ENCODE measurements around the gene TXNDC12.
A peak's percentile ranks its signal among the peaks of the same experiment; 100 is the strongest.
"Not testable (repeated sequence)": the region's sequence is repeated elsewhere in the genome, so short reads cannot be mapped to it uniquely, and the experiment has no call there.

Gene TXNDC12

DNA sequence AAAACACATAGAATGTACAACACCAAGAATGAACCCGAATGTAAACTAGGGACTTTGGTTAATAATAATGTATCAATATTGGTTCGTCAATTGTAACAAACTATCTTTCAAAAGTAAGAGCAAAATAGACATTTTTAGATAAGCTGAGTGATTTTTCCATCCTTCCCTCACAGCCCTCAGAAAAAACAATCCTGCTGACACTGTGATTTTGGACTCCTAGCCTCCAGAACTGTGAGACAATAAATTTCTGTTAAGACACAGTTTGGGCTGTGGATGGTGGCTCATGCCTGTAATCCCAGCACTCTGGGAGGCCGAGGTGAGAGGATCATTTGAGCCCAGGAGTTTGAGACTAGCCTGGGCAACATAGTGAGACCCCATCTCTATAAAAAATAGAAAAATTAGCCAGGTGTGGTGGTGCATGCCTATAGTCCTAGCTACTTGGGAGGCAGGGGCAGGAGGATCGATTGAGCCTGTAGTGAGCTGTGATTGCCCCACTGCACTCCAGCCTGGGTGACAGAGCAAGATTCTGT lies 9.3 kb downstream of the TXNDC12 start:
- DNase-seq = not testable (repeated sequence)

DNA sequence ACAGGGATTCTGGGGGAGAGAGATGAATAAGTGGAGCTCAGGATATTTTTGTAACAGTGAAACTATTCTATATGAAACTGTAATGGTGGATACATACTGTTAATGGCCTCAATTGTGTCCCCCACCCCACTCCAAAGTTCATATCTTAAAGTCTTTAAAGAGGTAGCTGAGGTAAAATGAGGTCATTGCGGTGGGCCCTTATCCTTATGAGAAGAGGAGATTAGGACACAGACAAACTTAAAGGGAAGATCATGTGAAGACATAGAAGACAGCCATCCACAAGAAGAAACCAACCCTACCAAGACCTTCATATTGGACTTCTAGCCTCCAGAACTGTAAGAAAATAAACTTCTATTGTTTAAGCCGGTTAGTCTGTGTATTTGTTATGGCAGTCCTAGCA lies 9.8 kb downstream of the TXNDC12 start:
- DNase-seq = no peak

DNA sequence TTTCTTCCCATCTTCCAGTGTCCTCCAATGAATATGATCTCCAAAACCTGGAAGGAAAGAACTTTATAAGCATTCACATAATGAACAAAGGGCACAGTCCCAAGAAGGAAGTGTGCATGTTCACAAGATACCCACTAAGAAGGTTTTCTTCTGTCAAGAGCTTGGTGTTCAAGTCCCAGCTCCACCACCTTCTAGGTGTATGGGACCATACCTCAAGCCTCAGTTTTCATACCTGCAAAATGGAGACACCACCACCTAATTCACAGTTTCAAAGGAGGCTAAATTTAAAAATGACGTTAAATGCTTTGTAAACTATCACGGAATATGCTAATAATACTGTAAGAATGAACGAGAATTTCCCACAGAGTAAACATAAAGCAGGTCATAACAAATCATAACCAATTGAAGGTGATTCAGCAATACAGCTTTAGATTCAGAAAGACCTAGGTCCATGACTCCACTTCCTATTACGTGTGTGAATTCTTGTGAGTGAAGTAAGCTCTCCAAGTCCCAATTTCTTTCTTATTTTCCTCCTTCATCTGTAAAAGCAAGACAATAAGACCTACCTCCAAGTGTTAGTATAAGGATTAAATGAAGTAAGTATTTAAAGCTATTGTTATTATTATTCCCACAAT lies 13.3 kb downstream of the TXNDC12 start:
- DNase-seq = no peak

DNA sequence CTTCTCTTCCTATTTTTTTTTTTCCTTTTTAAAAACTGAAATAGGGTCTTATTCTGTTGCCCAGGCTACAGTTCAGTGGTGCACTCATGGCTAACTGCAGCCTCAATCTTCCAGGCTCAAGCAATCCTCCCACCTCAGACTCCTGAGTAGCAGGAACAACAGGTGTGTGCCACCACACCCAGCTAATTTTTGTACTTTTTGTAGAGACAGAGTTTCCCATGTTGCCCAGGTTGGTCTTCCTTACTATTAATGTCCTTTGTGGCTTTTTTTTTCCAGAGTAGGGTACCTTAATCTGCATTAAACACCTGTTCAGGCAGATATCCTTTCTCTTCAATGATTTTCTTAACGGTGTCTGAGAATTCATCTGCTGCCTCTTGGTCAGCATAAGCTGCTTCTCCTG lies 17.1 kb downstream of the TXNDC12 start:
- no peak for DNase-seq

DNA sequence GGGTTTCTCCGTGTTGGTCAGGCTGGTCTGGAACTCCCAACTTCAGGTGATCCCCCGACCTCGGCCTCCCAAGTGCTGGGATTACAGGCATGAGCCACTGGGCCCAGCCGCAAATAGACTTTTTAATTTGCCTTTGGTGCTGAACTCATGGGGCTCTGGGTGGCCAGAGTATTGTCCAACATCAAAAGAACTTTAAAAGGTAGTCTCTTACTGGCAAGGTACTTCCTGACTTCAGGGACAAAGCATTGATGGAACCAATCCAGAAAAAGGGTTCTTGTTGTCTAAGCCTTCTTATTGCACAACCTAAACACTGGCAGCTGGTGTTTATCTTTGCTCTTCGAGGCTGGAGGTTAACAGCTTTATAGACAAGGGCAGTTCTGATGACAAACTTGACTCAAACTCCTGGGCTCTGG lies 17.6 kb downstream of the TXNDC12 start:
- DNase-seq = no peak

DNA sequence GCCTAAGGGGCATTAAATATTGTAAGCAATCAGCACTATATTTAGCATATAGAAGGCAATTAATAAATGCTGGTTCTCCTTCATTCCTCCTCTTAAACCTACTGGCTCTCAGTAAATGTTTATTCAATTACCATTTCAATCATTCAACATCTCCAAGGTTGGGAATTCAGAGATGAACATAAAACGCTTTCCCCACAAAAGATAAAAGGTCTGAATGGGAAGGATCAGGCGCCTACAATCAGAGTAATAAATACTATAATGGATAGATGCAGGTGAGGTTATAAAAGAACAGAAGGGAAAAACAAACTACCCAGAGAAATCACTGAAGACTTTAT lies 21.0 kb downstream of the TXNDC12 start:
- no peak for DNase-seq

DNA sequence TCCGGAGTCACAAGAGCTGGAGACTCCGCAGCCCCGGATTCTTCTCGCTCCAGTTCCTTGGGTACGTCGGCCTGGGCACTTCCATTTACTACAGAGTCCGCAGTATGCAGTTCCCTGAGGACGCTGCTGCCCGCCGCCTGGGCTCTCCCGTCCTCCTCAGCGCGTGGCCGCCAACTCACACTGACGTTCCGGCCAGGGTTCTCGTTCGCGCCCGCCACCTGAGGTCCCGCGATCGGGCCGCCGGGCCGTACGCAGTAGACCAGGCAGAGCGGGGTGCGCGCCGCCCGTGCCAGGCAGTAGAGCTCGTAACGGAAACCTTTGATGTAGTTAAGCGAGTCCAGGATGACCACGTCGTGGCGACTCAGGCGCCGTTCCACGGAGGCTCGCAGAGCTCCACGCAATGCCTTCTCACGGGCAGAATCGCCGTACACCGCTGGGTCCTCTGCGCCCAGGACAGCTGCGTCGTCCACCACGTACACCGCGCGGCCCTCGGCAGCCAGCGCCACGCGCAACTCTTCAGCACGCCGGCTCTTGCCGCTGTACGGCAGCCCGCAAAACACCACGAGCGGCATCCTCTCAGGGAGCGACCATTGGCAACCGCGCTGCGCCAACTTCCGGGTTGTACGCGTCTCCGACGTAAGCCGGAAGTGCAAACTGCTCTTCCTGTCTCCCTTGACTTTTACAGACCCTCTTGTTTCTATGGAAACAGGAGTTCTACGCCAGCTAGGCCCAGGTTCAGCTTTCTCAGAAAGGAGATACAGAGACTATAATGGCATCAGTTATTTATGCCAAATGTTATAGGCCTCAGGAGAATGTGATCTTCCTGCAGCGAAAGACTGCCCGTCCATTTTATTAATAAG lies 21.6 kb downstream of the TXNDC12 start, which contains the start of gene KTI12:
Gene KTI12, minus strand, starts transcription at position 621 of the 860 bp plus-strand sequence. Its CDS starts 49 bp downstream, at position 572.
- DNase-seq = peak; percentile 91

DNA sequence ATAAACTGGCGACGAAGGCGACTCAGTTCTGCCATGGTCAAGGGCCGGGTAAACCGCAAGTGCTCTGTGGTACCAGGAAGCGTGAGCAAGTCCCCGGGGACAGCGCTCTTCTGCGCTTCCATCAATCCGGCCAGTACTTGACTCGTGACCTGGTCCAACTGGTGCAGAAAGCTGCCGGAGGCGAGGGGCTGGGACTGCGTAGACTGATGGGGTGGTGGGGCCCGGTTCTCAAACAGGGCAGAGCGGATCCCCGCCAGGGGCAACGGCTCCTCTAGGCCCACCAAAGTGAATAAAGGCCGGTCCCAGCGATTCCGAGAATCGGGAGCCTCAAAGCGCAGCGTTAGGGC lies 22.2 kb downstream of the TXNDC12 start:
- peak; percentile 28 for DNase-seq

DNA sequence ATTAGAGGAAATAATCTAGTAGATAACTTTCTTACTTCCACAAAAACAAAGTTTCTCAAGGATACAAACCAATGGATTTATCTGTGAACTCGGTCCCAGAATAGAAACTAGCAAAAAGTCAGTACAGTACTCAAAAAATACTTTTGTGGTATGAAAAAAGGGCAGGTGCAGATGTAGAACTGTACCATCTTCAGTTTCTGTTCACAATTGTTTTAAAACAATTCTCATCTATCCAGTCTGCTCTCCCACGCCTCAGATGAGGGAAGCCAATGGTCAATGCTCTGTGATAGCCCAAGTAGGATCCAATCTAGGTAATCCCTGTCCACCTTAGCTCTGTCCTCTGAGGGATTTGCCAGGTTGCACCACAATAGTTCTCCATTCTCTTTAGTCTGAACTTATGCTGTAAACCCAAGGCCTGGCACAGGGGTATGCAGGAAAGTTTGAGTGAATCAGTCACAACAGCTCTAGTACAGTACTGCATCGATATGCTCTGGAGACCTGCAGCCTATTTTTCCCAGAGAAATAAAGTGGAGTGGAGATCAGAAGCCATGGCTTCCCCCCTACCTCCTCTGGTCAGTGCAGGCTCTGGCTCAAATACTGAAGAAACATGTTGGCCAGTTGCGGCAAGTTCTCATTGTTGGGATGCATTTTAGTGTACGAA lies 22.7 kb downstream of the TXNDC12 start:
- no peak for DNase-seq

DNA sequence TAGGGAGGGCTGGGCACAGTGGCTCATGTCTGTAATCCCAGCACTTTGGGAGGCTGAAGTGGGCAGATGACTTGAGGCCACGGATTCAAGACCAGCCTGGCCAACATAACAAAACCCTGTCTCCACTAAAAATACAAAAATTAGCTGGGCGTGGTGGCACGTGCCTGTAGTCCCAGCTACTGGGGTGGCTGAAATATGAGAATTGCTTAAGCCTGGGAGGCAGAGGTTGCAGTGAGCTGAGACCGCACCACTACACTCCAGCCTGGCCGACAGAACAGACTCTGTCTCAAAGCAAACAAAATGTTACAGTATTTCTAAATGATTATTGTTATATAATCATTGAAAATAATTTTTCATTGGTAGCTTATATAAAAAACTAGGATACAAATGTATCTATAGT lies 26.2 kb downstream of the TXNDC12 start:
- not testable (repeated sequence) for DNase-seq

DNA sequence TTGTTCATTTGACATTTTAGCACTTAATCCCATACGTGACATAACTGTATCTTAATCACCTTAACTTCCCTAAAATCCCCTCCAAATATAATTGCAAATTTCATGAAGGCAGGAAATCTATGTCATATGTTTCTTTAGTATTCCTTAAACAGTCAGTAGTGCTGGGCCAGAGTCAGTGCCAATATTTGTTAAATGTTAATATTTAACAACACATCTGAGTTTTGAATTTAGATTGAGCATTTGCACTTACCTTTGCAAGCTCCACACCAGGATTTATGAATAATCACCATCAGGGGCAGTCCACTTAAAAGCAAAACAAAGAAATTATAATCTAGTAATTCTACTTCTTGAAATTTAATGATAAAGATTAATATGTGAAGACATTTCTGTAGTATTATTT lies 26.7 kb downstream of the TXNDC12 start:
- DNase-seq = no peak

DNA sequence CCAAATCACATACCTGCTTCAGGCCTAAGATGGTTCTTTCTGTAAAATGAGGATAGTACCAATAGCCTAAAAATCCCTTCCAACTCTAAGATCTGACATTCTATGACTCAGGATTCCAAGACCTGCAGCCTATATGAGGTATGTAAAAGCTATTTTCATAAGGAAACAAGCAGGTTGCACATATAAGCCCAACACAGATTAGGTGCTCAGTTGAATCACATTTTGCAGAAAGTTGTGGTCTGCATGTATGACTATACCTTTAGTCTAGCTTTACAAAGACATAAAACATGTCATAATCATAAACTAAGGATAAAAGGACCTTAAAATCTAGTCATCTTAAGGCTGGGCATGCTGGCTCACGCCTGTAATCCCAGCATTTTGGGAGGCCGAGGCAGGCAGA lies 28.7 kb downstream of the TXNDC12 start:
- no peak for DNase-seq

DNA sequence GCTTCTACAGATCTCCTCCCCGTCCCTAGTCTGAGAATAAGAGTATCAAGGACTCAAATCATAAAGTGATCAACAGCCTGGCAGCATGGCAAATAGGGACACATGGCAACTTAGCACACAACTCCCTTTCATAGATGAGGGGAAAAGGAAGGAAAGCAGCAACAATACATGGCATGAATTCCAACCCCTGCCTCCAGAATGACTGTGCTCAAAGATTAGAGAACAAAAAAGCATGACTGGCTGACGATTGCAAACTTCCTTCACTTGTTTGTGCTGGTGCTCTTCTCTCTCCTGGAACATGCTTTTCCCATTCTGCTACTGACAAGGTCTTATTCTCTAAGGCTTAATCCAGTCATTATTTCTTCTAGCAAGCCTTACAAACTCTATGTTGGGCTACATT lies 32.9 kb downstream of the TXNDC12 start:
- DNase-seq = no peak

DNA sequence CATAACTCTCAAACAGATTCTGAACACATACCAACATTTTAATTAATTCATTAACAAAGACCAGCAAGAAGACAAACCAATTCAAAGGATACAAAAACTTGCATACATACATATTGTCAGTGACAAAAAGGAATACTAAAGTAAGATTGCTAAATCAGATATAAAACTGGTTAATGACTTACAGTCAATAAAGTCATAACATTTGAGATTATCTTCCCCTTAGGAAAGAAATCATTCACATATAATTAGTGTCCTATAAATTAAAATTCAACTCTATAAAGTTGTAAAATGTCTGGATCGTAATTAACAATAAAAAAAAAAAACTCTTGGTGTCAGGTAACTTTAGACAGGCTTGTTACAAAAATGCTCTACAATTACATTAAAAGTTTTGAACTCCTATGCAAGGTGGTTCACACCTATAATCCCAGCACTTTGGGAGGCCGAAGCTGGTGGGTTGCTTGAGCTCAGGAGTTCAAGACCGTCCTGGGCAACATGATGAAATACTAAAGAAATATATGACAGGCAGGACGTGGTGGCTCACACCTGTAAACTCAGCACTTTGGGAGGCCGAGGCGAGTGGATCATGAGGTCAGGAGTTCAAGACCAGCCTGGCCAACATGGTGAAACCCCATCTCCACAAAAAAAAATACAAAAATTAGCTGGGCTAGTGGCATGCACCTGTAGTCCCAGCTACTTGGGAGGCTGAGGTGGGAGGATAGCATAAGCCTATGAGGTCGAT lies 46.8 kb downstream of the TXNDC12 start:
- DNase-seq = no peak

DNA sequence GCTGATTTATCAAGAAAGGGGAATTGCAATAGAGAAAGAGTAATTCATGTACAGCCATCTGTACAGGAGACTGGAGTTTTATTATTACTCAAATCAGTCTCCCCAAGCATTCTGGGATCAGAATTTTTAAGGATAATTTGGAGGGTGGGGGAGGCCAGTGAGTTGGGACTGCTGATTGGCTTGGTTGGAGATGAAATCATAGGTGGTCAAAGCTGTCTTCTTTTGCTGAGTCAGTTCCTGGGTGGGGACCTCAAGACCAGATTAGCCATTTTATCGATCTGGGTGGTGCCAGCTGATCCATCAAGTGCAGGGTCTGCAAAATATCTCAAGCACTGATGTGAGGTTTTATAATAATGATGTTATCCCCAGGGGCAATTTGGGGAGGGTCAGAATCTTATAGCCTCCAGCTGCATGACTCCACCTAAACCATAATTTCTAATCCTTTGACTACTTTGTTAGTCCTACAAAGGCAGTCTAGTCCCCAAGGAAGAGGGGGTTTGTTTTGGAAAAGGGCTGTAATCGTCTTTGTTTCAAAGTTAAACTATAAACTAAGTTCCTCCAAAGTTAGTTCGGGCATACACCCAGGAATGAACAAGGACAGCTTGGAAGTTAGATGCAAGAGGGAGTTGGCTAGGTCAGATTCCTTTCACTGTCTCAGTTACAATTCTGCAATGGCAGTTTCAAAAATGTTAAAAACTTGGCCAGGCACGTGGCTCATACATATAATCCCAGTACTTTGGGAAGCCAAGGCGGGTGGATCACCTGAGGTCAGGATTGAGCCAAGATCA lies 47.6 kb downstream of the TXNDC12 start:
- no peak for DNase-seq

DNA sequence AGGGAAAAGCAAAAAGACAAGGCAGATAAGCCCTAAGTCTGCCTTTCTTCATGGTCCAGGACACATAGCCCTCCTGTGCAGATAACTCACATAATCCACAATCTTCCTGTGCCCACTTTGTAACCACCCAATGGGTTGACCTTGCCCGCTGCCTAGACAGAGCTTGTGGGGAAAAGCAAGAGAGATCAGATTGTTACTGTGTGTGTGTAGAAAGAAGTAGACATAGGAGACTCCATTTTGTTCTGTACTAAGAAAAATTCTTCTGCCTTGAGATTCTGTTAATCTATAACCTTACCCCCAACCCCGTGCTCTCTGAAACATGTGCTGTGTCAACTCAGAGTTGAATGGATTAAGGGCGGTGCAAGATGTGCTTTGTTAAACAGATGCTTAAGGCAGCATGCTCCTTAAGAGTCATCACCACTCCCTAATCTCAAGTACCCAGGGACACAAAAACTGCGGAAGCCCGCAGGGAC lies 48.9 kb downstream of the TXNDC12 start:
- DNase-seq = not testable (repeated sequence)

DNA sequence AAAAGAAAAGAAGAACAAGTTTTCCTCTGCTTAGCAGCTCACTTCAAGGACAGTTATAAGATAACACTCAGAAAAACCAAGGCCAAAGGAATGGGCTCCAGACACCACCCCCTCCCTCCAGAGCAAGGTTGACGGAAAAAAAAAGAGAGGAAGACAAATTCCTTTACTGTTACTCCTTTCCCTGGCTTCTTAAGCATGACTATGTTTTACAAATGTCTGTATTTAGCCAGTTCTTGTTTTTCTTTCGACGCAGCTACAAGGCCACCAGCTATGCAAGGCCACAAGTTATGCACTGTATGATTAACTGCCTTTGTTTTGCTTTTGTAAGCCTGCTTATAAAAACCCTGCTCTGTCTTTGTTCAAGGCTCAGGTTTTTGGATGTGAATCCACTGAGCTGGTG lies 49.4 kb downstream of the TXNDC12 start:
- DNase-seq = not testable (repeated sequence)

DNA sequence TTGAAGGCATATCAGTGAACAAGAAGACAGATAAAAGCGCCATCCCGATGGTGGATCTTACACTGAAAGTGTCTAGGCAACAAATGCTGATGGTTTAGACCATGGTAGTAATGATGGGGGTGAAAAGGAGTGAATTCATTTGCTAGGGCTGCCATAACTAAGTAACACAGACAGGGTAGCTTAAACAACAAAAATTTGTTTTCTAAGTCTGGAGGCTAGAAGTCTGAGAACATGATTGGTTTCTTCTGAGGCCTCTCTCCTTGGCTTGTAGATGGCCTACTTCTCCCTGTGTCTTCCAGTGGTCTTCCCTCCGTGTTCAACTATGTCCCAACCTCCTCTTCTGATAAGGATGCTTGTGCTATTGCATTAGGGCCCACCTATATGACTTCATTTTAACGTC lies 51.1 kb downstream of the TXNDC12 start:
- no peak for DNase-seq

DNA sequence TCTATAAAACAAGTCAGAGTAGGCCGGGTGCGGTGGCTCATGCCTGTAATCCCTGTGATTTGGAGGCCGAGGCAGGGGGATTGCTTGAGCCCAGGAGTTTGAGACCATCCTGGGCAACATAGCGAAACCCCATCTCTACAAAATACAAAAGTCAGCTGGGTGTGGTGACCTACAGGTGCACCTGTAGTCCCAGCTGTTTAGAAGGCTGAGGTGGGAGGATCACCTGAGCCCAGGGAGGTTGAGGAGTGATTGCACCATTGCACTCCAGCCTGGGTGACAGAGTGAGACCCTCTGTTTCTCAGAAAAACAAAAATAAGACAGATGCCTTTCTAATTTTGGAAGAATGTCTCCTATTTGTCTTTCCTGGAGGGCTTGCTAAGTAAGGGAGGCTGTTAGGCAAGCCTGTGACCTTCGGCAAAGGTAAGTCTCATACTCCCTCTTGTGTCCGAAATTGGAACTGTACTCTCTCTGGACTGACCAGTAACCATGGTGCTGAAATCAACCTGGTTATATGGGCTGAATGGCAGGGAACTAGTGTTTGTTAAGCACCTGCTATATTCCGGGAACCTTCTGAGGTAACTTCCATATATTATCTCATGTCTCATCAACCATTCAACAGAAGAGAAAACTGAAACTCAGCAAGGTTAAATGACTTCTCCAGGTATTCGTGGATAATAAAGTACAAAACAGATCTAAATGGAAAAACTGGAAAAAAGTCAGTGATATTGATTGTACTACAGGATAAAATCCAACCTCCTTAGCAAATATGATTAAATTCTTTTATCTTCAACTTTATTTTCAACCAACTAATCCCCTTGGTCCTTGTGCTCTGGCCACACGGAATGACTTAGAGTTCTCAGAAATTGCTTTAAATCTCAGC lies 52.7 kb downstream of the TXNDC12 start:
- DNase-seq = peak; percentile 36

DNA sequence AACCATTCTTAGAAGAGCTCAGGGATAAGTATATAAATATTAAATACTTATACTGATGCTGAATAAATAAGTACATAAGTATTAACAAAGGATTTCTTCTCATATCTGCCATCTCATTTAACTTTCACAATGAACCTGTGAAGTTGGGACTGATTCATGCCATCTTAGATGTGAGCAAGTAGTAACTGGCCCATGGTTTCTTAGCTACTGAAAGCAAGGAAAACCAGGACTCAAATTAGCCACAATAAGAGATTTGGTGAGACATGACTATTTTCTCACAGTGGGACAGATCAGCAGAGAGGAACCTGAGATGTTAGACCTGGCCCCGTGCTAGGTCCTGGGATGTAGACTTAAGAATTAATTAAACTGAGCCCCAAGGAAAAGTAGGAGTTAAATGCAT lies 56.3 kb downstream of the TXNDC12 start:
- no peak for DNase-seq

DNA sequence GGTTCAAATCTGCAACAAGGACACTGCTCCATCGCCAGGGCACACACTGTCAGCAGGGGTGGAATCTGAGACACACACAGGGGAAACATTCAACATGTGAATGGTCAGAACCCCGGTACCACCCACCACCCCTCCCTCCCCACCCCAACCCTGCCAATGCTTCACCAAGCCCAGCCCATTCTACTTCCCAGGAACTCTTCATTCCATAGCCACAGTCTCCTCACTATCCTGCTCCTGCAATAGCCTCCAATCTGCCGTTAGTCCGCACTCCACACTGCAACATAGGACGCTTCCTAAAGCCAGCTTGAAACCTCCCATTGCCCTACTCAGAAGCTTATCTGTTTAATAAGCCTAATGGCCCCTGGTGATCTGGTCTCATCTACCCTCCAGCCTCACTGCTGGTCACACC lies 57.0 kb downstream of the TXNDC12 start:
- DNase-seq = no peak
